SW480 (cell line): ENCODE results near the gene TH.
A peak's percentile ranks its signal among the peaks of the same experiment; 100 is the strongest.
"Not testable (repeated sequence)": the region's sequence is repeated elsewhere in the genome, so short reads cannot be mapped to it uniquely, and the experiment has no call there.

Experiments
- DNase-seq: peaks from one replicate; pipeline ENCODE4 v3.0.0-alpha.2; 2016; ENCODE audit warnings: low spot score

Gene TH

GRCh38 chr11:2178055-2178773 lies 6.6 kb upstream of the TH start:
- DNase-seq = not testable (repeated sequence)

- DNase-seq = no peak
Observed at GRCh38 chr11:2177076-2177475, 5.5 kb upstream of the TH start.

- DNase-seq = no peak
Observed at GRCh38 chr11:2176389-2176900, 4.8 kb upstream of the TH start.

GRCh38 chr11:2175659-2176058 lies 4.0 kb upstream of the TH start:
- no peak for DNase-seq

- DNase-seq = no peak
Observed at GRCh38 chr11:2174361-2174760, 2.7 kb upstream of the TH start.

GRCh38 chr11:2173761-2174160 lies 2.1 kb upstream of the TH start:
- DNase-seq = no peak

GRCh38 chr11:2173150-2173693 lies 1.6 kb upstream of the TH start:
- no peak for DNase-seq

GRCh38 chr11:2172676-2173075 lies 1.1 kb upstream of the TH start:
- no peak for DNase-seq

GRCh38 chr11:2169626-2170570 lies 1.7 kb downstream of the TH start:
- DNase-seq = peak; percentile 26

GRCh38 chr11:2169005-2169378 lies 2.6 kb downstream of the TH start:
- peak; percentile 55 for DNase-seq

- peak; percentile 26 for DNase-seq
Observed at GRCh38 chr11:2168286-2169004, 3.2 kb downstream of the TH start.

- DNase-seq = no peak
Observed at GRCh38 chr11:2167141-2168045, 4.2 kb downstream of the TH start.

- peak; percentile 52 for DNase-seq
Observed at GRCh38 chr11:2166091-2166851, 5.3 kb downstream of the TH start.

GRCh38 chr11:2165571-2165970 lies 6.0 kb downstream of the TH start:
- DNase-seq = no peak

GRCh38 chr11:2164861-2165555 lies 6.6 kb downstream of the TH start:
- DNase-seq = no peak

GRCh38 chr11:2164081-2164480 lies 7.5 kb downstream of the TH start:
- no peak for DNase-seq

GRCh38 chr11:2163428-2163978 lies 8.1 kb downstream of the TH start:
- DNase-seq = no peak

- no peak for DNase-seq
Observed at GRCh38 chr11:2160736-2161259, 10.8 kb downstream of the TH start, which contains the start of gene INS. Gene INS (minus strand): TSS chr11:2161209. CDS start chr11:2160971, 238 bp downstream.
